ENCODE results near the gene KCNG4. TPM values are rescaled to one million over a fixed set of nuclear protein-coding genes. Genes with fewer than 3 reads are reported as not detected.

Gene KCNG4
- total RNA-seq, 1 donor from 2014 or later = not detected

- no peak overlapping the region for H3K4me3 Mint-ChIP-seq (ENCODE audit: unreplicated experiment)
- H3K4me1 Mint-ChIP-seq (ENCODE audit: unreplicated experiment) = peaks cover 9% of the 10 kb centered on the region
- H3K27ac Mint-ChIP-seq (ENCODE audit: unreplicated experiment) = no peak overlapping the region
- no peak for DNase-seq (ENCODE audit: extremely low spot score, unreplicated experiment)
- H3K9me3 Mint-ChIP-seq (ENCODE audit: unreplicated experiment) = no peaks in the 10 kb centered on the region
- TF ChIP-seq CTCF (IDR thresholded peaks at IDR 0.05) = no peak
- H3K36me3 Mint-ChIP-seq (ENCODE audit: unreplicated experiment) = no peaks in the 10 kb centered on the region
- peaks cover 35% of the 10 kb centered on the region for H3K27me3 Mint-ChIP-seq (ENCODE audit: unreplicated experiment)
Observed at GRCh38 chr16:84195201-84196093, 44.4 kb downstream of the KCNG4 start.

GRCh38 chr16:84194470-84195200 is 45.2 kb downstream of the KCNG4 start:
- no peak for DNase-seq (ENCODE audit: extremely low spot score, unreplicated experiment)
- H3K27ac Mint-ChIP-seq (ENCODE audit: unreplicated experiment) = no peak overlapping the region
- no peaks in the 10 kb centered on the region for H3K36me3 Mint-ChIP-seq (ENCODE audit: unreplicated experiment)
- H3K27me3 Mint-ChIP-seq (ENCODE audit: unreplicated experiment) = peaks cover 30% of the 10 kb centered on the region
- no peaks in the 10 kb centered on the region for H3K9me3 Mint-ChIP-seq (ENCODE audit: unreplicated experiment)
- no peak overlapping the region for H3K4me3 Mint-ChIP-seq (ENCODE audit: unreplicated experiment)
- TF ChIP-seq CTCF (IDR thresholded peaks at IDR 0.05) = no peak
- H3K4me1 Mint-ChIP-seq (ENCODE audit: unreplicated experiment) = peaks cover 9% of the 10 kb centered on the region

- no peak for TF ChIP-seq CTCF (IDR thresholded peaks at IDR 0.05)
- Mint-ChIP-seq H3K27me3 (ENCODE audit: unreplicated experiment) (peaks cover 27% of the 10 kb centered on the region), H3K36me3 (ENCODE audit: unreplicated experiment) (no peaks in the 10 kb centered on the region), H3K4me1 (ENCODE audit: unreplicated experiment) (peaks cover 8% of the 10 kb centered on the region), H3K9me3 (ENCODE audit: unreplicated experiment) (no peaks in the 10 kb centered on the region), H3K4me3 (ENCODE audit: unreplicated experiment) (no peak overlapping the region), H3K27ac (ENCODE audit: unreplicated experiment) (no peak overlapping the region)
- DNase-seq (ENCODE audit: extremely low spot score, unreplicated experiment) = no peak
Observed at GRCh38 chr16:84194018-84194417, 45.8 kb downstream of the KCNG4 start.

GRCh38 chr16:84193480-84193879 is 46.3 kb downstream of the KCNG4 start:
- Mint-ChIP-seq H3K4me3 (ENCODE audit: unreplicated experiment) (no peak overlapping the region), H3K36me3 (ENCODE audit: unreplicated experiment) (no peaks in the 10 kb centered on the region), H3K27me3 (ENCODE audit: unreplicated experiment) (peaks cover 26% of the 10 kb centered on the region), H3K4me1 (ENCODE audit: unreplicated experiment) (peaks cover 2% of the 10 kb centered on the region), H3K9me3 (ENCODE audit: unreplicated experiment) (no peaks in the 10 kb centered on the region), H3K27ac (ENCODE audit: unreplicated experiment) (no peak overlapping the region)
- DNase-seq (ENCODE audit: extremely low spot score, unreplicated experiment) = no peak
- no peak for TF ChIP-seq CTCF (IDR thresholded peaks at IDR 0.05)

- TF ChIP-seq CTCF (IDR thresholded peaks at IDR 0.05) = no peak
- peaks cover 25% of the 10 kb centered on the region for H3K27me3 Mint-ChIP-seq (ENCODE audit: unreplicated experiment)
Observed at GRCh38 chr16:84191466-84191865, 48.3 kb downstream of the KCNG4 start.

More at GRCh38 chr16:84191466-84191865, 48.3 kb downstream of the KCNG4 start:
- Mint-ChIP-seq H3K4me3 (ENCODE audit: unreplicated experiment) (no peak overlapping the region), H3K27ac (ENCODE audit: unreplicated experiment) (no peak overlapping the region), H3K9me3 (ENCODE audit: unreplicated experiment) (no peaks in the 10 kb centered on the region), H3K36me3 (ENCODE audit: unreplicated experiment) (no peaks in the 10 kb centered on the region), H3K4me1 (ENCODE audit: unreplicated experiment) (peaks cover 2% of the 10 kb centered on the region)
- no peak for DNase-seq (ENCODE audit: extremely low spot score, unreplicated experiment)
